Body of pancreas (tissue), 4 donors: ENCODE data around the gene CD109.
A peak's percentile ranks its signal among the peaks of the same experiment; 100 is the strongest.

ENCODE experiments used
- CTCF ChIP-seq, 7 experiments: fragments of 450-650 bp in 4 of 7; fragments of 200-600 bp in 3 of 7; sonication (generic) in 3 of 7; IDR thresholded peaks; one replicate each; pipeline ENCODE4 v1.5.1; 2016 to 2019; ENCODE audit warnings: antibody characterized with exemption in 7 of 7
- POLR2A ChIP-seq, 3 donors: fragments of 450-650 bp; IDR thresholded peaks; one replicate each; pipeline ENCODE4 v1.6.1; 2016; ENCODE audit warnings: antibody characterized with exemption in 3 of 3, mild to moderate bottlenecking in 2 of 3

GRCh38 chr6:73739096-73739495 is 43.1 kb downstream of the CD109 start:
- peak; percentile 44 to 84 (median 77) for TF ChIP-seq CTCF (IDR thresholded peaks at IDR 0.05)
- TF ChIP-seq POLR2A (IDR thresholded peaks at IDR 0.05): no peak
